IMR-90 (cell line): ENCODE measurements around the gene TRIM66.

Experiments used
- BHLHE40 ChIP-seq: fragments of 150-350 bp; IDR thresholded peaks from 2 replicates; pipeline ENCODE4 v1.6.1; 2016; ENCODE audit warnings: mild to moderate bottlenecking, low read depth, low read length
- CEBPB ChIP-seq: IDR thresholded peaks from 2 replicates; pipeline ENCODE4 v1.6.1; 2012; ENCODE audit warnings: low read depth, low read length, improper control_type of control experiment
- ELK1 ChIP-seq: fragments of 150-350 bp; IDR thresholded peaks from 2 replicates; pipeline ENCODE4 v1.6.1; 2016; ENCODE audit warnings: low read depth, mild to moderate bottlenecking, low read length, moderate library complexity, borderline replicate concordance
- POLR2A ChIP-seq: IDR thresholded peaks from 2 replicates; pipeline ENCODE4 v1.6.1; 2012; ENCODE audit warnings: mild to moderate bottlenecking, low read depth, low read length
- SMC3 ChIP-seq: fragments of 150-350 bp; IDR thresholded peaks from 2 replicates; pipeline ENCODE4 v1.6.1; 2016; ENCODE audit warnings: low read depth, mild to moderate bottlenecking, antibody characterized with exemption, low read length, moderate library complexity
- TF ChIP-seq, protein P1 (sequence below): conservative IDR thresholded peaks from 2 replicates; pipeline ENCODE4 v1.5.1; 2012; ENCODE audit warnings: mild to moderate bottlenecking, low read depth, low read length, improper control_type of control experiment

DNA sequence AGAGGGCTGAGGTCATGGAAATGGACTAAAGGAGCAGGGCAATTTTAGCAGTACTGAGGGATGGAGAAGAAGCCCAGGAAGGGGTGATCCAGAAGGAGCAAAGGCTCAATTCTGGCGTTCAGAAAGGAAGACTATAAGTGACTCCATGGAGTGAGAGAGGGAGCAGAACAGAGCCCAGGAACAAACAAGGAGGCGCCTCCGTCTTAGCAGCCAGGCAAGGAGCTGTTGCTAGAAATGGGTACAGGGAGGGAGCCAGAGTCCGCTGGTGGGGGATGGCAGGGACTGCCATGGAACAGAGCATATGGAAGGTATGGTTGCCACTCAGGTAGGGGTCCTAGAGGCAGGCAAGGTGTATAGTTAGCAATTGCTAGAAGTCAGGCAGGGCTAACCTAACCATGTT lies 68.0 kb downstream of the TRIM66 start:
- TF ChIP-seq SMC3 (no peak), POLR2A (no peak), CEBPB (no peak), ELK1 (no peak), BHLHE40 (no peak)
- TF ChIP-seq, protein P1, sequence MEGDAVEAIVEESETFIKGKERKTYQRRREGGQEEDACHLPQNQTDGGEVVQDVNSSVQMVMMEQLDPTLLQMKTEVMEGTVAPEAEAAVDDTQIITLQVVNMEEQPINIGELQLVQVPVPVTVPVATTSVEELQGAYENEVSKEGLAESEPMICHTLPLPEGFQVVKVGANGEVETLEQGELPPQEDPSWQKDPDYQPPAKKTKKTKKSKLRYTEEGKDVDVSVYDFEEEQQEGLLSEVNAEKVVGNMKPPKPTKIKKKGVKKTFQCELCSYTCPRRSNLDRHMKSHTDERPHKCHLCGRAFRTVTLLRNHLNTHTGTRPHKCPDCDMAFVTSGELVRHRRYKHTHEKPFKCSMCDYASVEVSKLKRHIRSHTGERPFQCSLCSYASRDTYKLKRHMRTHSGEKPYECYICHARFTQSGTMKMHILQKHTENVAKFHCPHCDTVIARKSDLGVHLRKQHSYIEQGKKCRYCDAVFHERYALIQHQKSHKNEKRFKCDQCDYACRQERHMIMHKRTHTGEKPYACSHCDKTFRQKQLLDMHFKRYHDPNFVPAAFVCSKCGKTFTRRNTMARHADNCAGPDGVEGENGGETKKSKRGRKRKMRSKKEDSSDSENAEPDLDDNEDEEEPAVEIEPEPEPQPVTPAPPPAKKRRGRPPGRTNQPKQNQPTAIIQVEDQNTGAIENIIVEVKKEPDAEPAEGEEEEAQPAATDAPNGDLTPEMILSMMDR: no peak
